GM21515 (cell line): ENCODE data around the gene SYT9.
A peak's percentile ranks its signal among the peaks of the same experiment; 100 is the strongest.
"Not testable (repeated sequence)": the region's sequence is repeated elsewhere in the genome, so short reads cannot be mapped to it uniquely, and the experiment has no call there.

ENCODE experiments used
- ATAC-seq: cut with Tn5 transposase; IDR thresholded peaks from one replicate; pipeline ENCODE4 v1.9.1; 2021; ENCODE audit not compliant: unreplicated experiment

Gene SYT9

GRCh38 chr11:7332962-7333361, 81.3 kb downstream of the SYT9 start:
- no peak for ATAC-seq

- not testable (repeated sequence) for ATAC-seq
Measured at GRCh38 chr11:7335442-7335841, 83.7 kb downstream of the SYT9 start.

GRCh38 chr11:7341551-7341950, 89.8 kb downstream of the SYT9 start:
- ATAC-seq = no peak

GRCh38 chr11:7347611-7348431, 96.1 kb downstream of the SYT9 start:
- ATAC-seq = no peak

- ATAC-seq = no peak
Measured at GRCh38 chr11:7348432-7349304, 97.0 kb downstream of the SYT9 start.

- no peak for ATAC-seq
Measured at GRCh38 chr11:7351228-7351627, 99.5 kb downstream of the SYT9 start.

DNA sequence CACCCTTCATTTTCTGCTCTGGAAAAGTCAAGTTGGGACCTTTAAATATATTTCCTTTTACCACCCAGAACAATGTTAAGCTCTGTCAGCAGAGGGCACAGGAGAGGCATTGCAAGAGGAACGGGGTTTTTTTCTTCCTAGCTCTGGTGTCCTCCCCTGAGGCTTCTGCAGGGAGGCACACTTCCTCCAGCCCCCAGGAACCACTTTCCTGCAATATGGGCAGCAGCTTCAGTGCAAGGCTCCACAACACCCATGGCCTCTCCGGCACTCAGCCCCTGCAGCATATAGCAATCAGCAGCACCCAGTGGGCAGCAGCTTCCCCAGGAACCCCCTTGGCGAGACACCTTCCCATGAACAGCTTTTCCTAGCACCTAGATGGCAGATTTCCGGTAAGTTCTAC, 101.4 kb downstream of the SYT9 start:
- ATAC-seq = peak; percentile 67

- ATAC-seq = no peak
Measured at GRCh38 chr11:7364660-7365059, 113.0 kb downstream of the SYT9 start.

- no peak for ATAC-seq
Measured at GRCh38 chr11:7367803-7368202, 116.1 kb downstream of the SYT9 start.

DNA sequence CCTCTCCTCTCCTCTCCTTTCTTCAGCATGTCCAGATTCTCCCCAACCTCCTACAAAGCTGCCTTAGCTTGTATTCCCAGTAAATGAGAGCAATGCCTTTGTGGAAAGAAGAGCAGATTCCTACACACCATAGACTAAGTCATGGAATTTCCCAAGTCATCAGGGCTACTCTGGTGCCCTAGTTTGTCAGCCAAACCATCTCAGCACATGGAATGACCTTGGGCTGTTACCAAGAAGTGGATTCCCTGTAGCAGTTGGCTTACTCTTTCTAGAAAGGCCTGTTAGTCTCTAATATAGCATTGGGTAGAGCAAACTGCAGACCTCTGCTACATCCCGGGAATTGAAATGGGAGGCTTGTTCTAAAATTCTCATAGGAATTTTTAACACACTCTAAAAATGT, 124.7 kb downstream of the SYT9 start:
- no peak for ATAC-seq

- no peak for ATAC-seq
Measured at GRCh38 chr11:7381937-7382336, 130.2 kb downstream of the SYT9 start.

DNA sequence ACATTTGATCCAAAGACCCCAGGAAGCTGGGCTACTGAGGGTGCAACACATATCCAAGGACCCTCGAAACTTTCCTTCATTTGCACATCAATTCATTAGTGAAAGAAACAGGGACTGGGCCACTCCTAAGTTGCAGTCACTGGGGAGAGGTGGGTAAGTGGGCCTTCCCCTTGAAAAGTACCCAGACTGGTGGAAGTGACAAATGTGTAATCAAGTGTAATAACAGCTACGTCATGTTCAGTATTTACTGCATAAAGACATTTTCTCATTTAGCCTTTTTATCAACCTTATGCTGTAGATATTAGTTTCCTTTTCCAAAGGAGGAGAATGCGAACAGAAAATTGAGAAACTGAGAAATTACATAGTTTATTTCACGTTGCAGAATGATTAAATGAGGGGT, 131.7 kb downstream of the SYT9 start:
- ATAC-seq = no peak

GRCh38 chr11:7384691-7385090, 133.0 kb downstream of the SYT9 start:
- ATAC-seq = no peak

- ATAC-seq = no peak
Measured at GRCh38 chr11:7385532-7385931, 133.8 kb downstream of the SYT9 start.

DNA sequence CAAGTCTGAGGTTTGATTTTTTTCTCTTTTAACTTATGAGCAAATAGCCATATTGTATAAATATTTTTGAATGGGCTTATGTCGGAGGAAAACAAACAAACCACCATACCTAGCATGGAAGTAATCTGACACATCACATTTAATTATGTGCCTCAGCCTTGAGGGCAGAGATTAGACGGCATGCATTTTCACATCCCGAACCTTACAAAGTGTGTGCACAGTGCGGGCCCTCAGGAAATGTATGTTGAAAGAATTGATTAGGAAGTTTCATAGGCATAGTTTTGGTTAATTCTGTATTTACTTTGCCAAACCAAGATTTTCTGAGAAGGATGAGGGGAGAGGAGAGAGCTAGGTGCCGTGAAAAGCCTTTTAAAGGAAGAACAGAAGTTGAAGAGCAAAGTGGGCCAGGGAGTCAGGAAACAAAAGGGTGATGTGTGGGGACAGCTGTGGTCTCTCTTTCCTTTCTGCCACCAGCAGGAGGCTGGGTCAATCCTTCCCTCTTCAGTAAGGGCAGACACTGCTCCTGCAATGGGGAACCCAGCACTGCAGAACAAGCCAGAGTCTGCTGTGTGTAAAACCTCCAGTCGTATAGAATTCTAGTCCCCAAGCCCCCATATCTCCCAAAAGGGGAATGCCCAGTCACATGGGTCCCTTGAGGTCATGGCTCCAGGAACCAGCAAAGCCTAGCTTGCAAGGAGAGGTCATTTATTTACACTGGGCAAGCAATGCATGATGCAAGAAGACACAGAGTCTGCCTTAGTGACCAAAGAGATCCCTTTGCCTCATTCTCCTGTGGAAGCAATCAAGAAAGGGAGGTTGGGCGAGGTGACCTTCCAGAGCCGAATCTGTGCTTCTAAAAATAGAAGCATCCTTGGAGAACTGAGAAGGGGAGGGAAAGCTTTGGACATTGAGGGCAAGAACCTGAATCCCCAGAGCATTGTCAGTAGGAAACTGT, 162.5 kb downstream of the SYT9 start:
- ATAC-seq = no peak

- ATAC-seq = no peak
Measured at GRCh38 chr11:7414973-7415817, 163.5 kb downstream of the SYT9 start.

- no peak for ATAC-seq
Measured at GRCh38 chr11:7416080-7416479, 164.4 kb downstream of the SYT9 start.

DNA sequence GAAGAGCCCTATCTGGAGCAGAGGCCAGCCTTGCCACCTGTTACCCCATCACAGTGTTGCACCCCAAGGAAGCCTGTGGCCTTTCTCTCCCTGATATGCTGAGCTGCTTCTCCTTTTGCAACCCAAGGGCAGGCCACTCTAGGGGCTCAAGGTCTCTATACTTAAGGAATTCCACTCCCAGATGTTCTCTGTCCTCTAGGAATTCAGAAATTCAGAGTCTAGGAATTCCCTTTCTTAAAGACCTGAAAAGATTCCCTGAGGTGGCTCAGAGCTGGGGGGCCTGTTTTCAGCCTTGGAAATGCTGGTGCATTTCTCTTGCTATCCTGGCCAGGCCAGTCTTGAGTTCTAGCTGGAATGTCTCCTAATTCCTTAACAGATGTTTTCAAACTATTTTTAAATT, 165.6 kb downstream of the SYT9 start:
- no peak for ATAC-seq

DNA sequence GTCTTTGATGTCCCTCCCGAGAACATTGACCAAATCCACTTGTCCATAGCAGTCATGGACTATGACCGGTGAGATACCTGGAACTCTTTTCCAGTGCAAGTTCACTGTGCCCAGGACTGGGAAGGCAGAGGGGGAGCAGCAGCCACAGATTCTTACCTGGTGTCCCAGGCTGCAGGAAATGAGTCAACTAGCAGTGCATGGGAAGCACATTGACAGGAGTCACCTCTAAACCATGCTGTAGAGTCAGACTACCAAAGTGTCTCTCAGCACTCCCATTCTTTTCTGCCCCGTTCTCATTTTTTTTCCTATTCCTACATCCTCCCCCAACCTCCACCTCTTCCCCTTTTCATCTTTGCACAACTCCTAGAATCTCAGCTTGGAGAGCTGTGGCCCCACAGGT, 166.4 kb downstream of the SYT9 start:
- no peak for ATAC-seq

- ATAC-seq = no peak
Measured at GRCh38 chr11:7418906-7419305, 167.2 kb downstream of the SYT9 start.
